Neural cell (in vitro differentiated cells): ENCODE results near the gene IFNL3. TPM values are rescaled to one million over a fixed set of nuclear protein-coding genes. Genes with fewer than 3 reads are reported as not detected.

Experiments used
- H2AFZ ChIP-seq: fragments of 200-600, 300-800 bp; sonication (generic), shearing (Covaris generic); 2 replicates; pipeline ENCODE4 v1.6.0; 2014; ENCODE audit warnings: low read depth, mild to moderate bottlenecking, antibody characterized with exemption, low read length, moderate library complexity
- H3F3A ChIP-seq: fragments of 200-600 bp; shearing (Covaris generic); 2 replicates; pipeline ENCODE4 v1.6.1; 2016; ENCODE audit warnings: mild to moderate bottlenecking, moderate library complexity, mixed read lengths, antibody characterized with exemption, low read length; ENCODE audit not compliant: insufficient read depth, poor library complexity, severe bottlenecking
- H3K27ac ChIP-seq: fragments of 200-600, 300-800 bp; sonication (generic), shearing (Covaris generic); 2 replicates; pipeline ENCODE4 v1.5.1; 2014; ENCODE audit warnings: mild to moderate bottlenecking, low read length, moderate library complexity
- H3K27me3 ChIP-seq: fragments of 300-800, 200-600 bp; sonication (generic), shearing (Covaris generic); 2 replicates; pipeline ENCODE4 v1.6.0; 2014; ENCODE audit warnings: mild to moderate bottlenecking, low read depth, low read length, moderate library complexity; ENCODE audit not compliant: insufficient read depth
- H3K36me3 ChIP-seq: fragments of 300-800, 200-600 bp; sonication (generic), shearing (Covaris generic); 2 replicates; pipeline ENCODE4 v1.5.1; 2014; ENCODE audit warnings: mild to moderate bottlenecking, antibody characterized with exemption, low read length, moderate library complexity; ENCODE audit not compliant: insufficient read depth
- H3K4me2 ChIP-seq: fragments of 300-800, 200-600 bp; sonication (generic), shearing (Covaris generic); 2 replicates; pipeline ENCODE4 v1.6.0; 2014; ENCODE audit warnings: mild to moderate bottlenecking, low read length
- H3K4me3 ChIP-seq: fragments of 300-800, 200-600 bp; sonication (generic), shearing (Covaris generic); 2 replicates; pipeline ENCODE4 v1.5.1; 2014; ENCODE audit warnings: mild to moderate bottlenecking, low read length, moderate library complexity
- H3K79me2 ChIP-seq: fragments of 200-600 bp; shearing (Covaris generic); replicated peaks from 2 replicates; pipeline ENCODE4 v1.6.0; 2014; ENCODE audit warnings: mild to moderate bottlenecking, low read length, moderate library complexity; ENCODE audit not compliant: insufficient read depth
- H3K9ac ChIP-seq: fragments of 300-800, 200-600 bp; sonication (generic), shearing (Covaris generic); 2 replicates; pipeline ENCODE4 v1.6.1; 2016; ENCODE audit warnings: mild to moderate bottlenecking, low read length, mixed read lengths
- H3K9me2 ChIP-seq: fragments of 200-600 bp; shearing (Covaris generic); 2 replicates; pipeline ENCODE4 v1.6.1; 2016; ENCODE audit warnings: mild to moderate bottlenecking, low read length, mixed read lengths; ENCODE audit not compliant: insufficient read depth
- H3K9me3 ChIP-seq: fragments of 200-600, 300-800 bp; sonication (generic), shearing (Covaris generic); 2 replicates; pipeline ENCODE4 v1.6.1; 2016; ENCODE audit warnings: mild to moderate bottlenecking, mixed run types, low read length, moderate library complexity, mixed read lengths
- H4K20me1 ChIP-seq: fragments of 200-600 bp; shearing (Covaris generic); 2 replicates; pipeline ENCODE4 v1.6.1; 2016; ENCODE audit warnings: mild to moderate bottlenecking, mixed run types; ENCODE audit not compliant: insufficient read depth
- CTCF ChIP-seq: fragments of 450-650 bp; IDR thresholded peaks from 2 replicates; pipeline ENCODE4 v1.5.1; 2014; ENCODE audit warnings: antibody characterized with exemption, mild to moderate bottlenecking, moderate library complexity; ENCODE audit not compliant: poor library complexity, severe bottlenecking
- EP300 ChIP-seq: fragments of 450-650 bp; conservative IDR thresholded peaks from 2 replicates; pipeline ENCODE4 v1.6.1; 2014; ENCODE audit warnings: antibody characterized with exemption, mild to moderate bottlenecking, moderate library complexity; ENCODE audit not compliant: poor library complexity, severe bottlenecking
- EZH2 ChIP-seq: fragments of 200-600, 300-800 bp; shearing (Covaris generic), sonication (generic); IDR thresholded peaks from 2 replicates; pipeline ENCODE4 v1.6.1; 2014; ENCODE audit warnings: antibody characterized with exemption, low read length, borderline replicate concordance, mild to moderate bottlenecking; ENCODE audit not compliant: insufficient read depth, poor library complexity, severe bottlenecking
- MXI1 ChIP-seq: fragments of 450-650 bp; conservative IDR thresholded peaks from 2 replicates; pipeline ENCODE4 v1.6.1; 2014; ENCODE audit warnings: antibody characterized with exemption, mild to moderate bottlenecking; ENCODE audit not compliant: poor library complexity, severe bottlenecking
- POLR2AphosphoS5 ChIP-seq: IDR thresholded peaks from 2 replicates; pipeline ENCODE4 v1.6.1; 2012
- RAD21 ChIP-seq: fragments of 450-650 bp; conservative IDR thresholded peaks from 2 replicates; pipeline ENCODE4 v1.6.1; 2014; ENCODE audit warnings: antibody characterized with exemption, mild to moderate bottlenecking, moderate library complexity
- REST ChIP-seq: IDR thresholded peaks from 2 replicates; pipeline ENCODE4 v1.6.1; 2012; ENCODE audit warnings: borderline replicate concordance
- SMC3 ChIP-seq: fragments of 450-650 bp; conservative IDR thresholded peaks from 2 replicates; pipeline ENCODE4 v1.6.1; 2014; ENCODE audit warnings: antibody characterized with exemption, mild to moderate bottlenecking, moderate library complexity; ENCODE audit not compliant: poor library complexity
- TAF1 ChIP-seq: IDR thresholded peaks from 2 replicates; pipeline ENCODE4 v1.6.1; 2012; ENCODE audit warnings: low read depth
- polyA plus RNA-seq: library from polyadenylated mRNA; depleted of rRNA; stranded (reverse); fragments of >200 nt; gene quantifications from 2 replicates; pipeline ENCODE4 v1.2.3, GENCODE V29; 2014

The IFNL3 gene
- polyA plus RNA-seq, 1 donor from 2014 or later: not detected

GRCh38 chr19:39195755-39196154, 49.1 kb downstream of the IFNL3 start:
- no peaks in the 10 kb centered on the region for H3K9me2 ChIP-seq
- H3K79me2 ChIP-seq: no peaks in the 10 kb centered on the region
- no peaks in the 10 kb centered on the region for H3F3A ChIP-seq
- H3K36me3 ChIP-seq: no peaks in the 10 kb centered on the region
- no peak overlapping the region for H2AFZ ChIP-seq
- no peaks in the 10 kb centered on the region for H3K9me3 ChIP-seq
- H3K4me3 ChIP-seq: no peak overlapping the region
- no peak overlapping the region for H3K9ac ChIP-seq
- TF ChIP-seq MXI1: no peak
- TF ChIP-seq CTCF: no peak
- TF ChIP-seq EZH2: no peak
- no peak for TF ChIP-seq SMC3
- TF ChIP-seq POLR2AphosphoS5: no peak
- no peak for TF ChIP-seq REST
- no peak for TF ChIP-seq RAD21
- no peak for TF ChIP-seq EP300
- no peak overlapping the region for H3K27ac ChIP-seq
- H4K20me1 ChIP-seq: no peaks in the 10 kb centered on the region
- no peak overlapping the region for H3K4me2 ChIP-seq
- peaks cover 24% of the 10 kb centered on the region for H3K27me3 ChIP-seq

GRCh38 chr19:39194832-39195542, 49.8 kb downstream of the IFNL3 start:
- no peak overlapping the region for H3K4me2 ChIP-seq
- no peaks in the 10 kb centered on the region for H3K36me3 ChIP-seq
- H3K27ac ChIP-seq: no peak overlapping the region
- TF ChIP-seq POLR2AphosphoS5 (no peak), EP300 (no peak), SMC3 (no peak), TAF1 (no peak), EZH2 (no peak), MXI1 (no peak), REST (no peak), CTCF (no peak), RAD21 (no peak)
- H3K27me3 ChIP-seq: peaks cover 24% of the 10 kb centered on the region
- no peak overlapping the region for H2AFZ ChIP-seq
- no peak overlapping the region for H3K4me3 ChIP-seq
- no peak overlapping the region for H3K9ac ChIP-seq
- H4K20me1 ChIP-seq: no peaks in the 10 kb centered on the region
- H3K9me2 ChIP-seq: no peaks in the 10 kb centered on the region
- no peaks in the 10 kb centered on the region for H3K9me3 ChIP-seq
- no peaks in the 10 kb centered on the region for H3F3A ChIP-seq
- H3K79me2 ChIP-seq: no peaks in the 10 kb centered on the region
